ENCODE measurements around the gene PRM1.
A peak's percentile ranks its signal among the peaks of the same experiment; 100 is the strongest.

PRM1 gene

DNA sequence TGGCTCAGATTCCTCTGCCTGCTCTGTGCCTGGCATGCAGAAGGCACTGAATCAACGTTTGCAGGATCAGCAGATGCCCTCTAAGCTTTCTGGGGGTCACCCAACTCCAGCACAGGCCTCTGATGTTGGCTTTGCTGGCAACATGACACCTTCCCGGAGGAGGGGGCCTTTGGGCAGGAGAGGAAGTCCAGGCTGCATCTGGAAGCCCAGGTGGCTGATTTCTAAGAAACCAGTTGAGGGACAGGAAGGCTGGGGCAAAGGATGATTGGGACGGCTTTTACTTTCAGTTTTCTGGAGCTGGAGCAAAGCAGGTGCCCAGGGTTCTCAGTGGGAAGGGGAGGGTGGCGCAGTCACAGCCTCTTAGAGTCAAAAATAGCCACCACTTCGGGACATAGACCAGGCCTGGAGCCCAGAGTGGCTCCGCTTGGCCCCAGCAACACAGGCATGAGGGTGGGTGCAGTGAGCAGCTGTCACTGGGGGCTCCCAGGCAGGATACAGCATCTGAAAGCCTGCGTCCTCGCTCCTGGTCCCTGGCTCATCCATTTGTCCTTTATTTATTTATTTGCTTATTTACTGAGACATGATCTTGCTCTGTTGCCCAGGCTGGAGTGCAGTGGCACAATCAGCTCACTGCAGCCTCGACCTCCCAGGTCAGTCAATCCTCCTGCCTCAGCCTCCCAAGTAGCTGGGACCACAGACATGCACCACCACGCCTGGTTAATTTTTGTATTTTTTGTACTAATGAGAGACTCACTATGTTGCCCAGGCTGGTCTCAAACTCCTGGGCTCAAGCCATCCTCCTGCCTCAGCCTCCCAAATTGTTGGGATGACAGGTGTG, 40.3 kb downstream of the PRM1 start:
- no peak for DNase-seq
- TF ChIP-seq GATA1 (IDR thresholded peaks at IDR 0.05; ENCODE audit: low read depth, low read length) (no peak), POLR2A (IDR thresholded peaks at IDR 0.05; ENCODE audit: low read length) (no peak)

- DNase-seq, result no peak
- TF ChIP-seq POLR2A (IDR thresholded peaks at IDR 0.05; ENCODE audit: low read length) (no peak), GATA1 (IDR thresholded peaks at IDR 0.05; ENCODE audit: low read depth, low read length) (no peak)
Measured at GRCh38 chr16:11239644-11240632, 41.2 kb downstream of the PRM1 start.

DNA sequence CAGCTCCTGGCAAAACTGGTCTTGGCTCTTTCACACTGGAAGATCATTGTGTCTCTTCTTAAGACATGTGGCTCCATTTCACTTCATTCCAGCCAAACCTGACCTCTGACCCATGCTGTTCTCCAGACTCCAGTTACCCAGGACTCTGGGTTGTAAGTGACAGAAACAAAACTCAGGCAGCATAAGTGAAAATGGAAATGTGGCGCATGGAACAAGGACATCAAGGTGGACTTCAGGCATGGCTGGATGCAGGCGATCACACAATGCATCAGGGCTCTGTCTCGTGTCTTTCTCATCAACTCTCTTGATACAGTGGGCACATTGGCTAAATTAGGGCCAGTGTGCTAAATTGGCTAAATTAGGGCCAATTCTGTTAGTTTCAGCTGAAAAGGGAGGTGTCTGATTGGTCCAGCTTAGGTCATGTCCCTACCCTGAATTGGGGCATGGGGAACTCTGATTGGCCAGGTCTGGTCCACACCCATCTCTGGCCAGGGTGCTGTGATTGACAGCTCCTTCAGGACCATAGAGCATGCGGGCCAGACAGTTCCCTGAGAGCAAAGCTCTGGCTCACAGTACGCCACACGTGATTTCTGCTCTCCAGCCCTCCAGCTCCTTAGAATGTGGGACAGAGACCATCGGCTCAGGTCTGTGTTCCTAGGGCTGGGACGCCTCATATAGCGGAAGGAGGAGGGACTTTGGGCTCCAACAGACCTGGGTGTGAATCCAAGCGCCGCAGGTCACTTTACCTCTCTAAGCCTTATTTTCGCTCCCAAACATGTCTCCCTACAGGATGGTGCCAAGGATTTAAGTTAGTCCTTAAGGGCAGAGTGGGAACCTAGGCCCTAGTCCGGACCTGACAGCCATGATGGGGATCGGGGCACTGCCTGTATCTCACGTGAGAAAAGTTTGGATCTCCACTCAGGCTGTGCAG, 42.6 kb downstream of the PRM1 start:
- no peak for TF ChIP-seq POLR2A (IDR thresholded peaks at IDR 0.05; ENCODE audit: low read length)
- no peak for TF ChIP-seq GATA1 (IDR thresholded peaks at IDR 0.05; ENCODE audit: low read depth, low read length)
- DNase-seq, result peak; percentile 15 to 23

GRCh38 chr16:11236461-11237254, 44.5 kb downstream of the PRM1 start:
- DNase-seq, result no peak
- TF ChIP-seq GATA1 (IDR thresholded peaks at IDR 0.05; ENCODE audit: low read depth, low read length), result no peak
- no peak for TF ChIP-seq POLR2A (IDR thresholded peaks at IDR 0.05; ENCODE audit: low read length)

DNA sequence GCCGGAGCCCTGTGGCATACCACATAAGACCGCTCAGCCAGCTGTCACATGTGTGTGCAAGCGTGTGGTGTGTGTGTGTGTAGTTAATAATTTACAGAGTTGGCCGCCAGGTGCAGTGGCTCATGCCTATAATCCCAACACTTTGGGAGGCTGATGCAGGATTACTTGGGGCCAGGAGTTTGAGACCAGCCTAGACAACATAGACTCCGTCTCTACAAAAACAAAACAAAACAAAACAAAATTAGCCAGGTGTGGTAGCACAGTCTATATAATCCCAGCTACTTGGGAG, 45.5 kb downstream of the PRM1 start:
- DNase-seq, result no peak
- TF ChIP-seq POLR2A (IDR thresholded peaks at IDR 0.05; ENCODE audit: low read length) (no peak), GATA1 (IDR thresholded peaks at IDR 0.05; ENCODE audit: low read depth, low read length) (no peak)

GRCh38 chr16:11234884-11235702, 46.0 kb downstream of the PRM1 start:
- no peak for DNase-seq
- TF ChIP-seq POLR2A (IDR thresholded peaks at IDR 0.05; ENCODE audit: low read length) (no peak), GATA1 (IDR thresholded peaks at IDR 0.05; ENCODE audit: low read depth, low read length) (no peak)

GRCh38 chr16:11233727-11234376, 47.3 kb downstream of the PRM1 start:
- peak in 1 of 2 experiments; percentile 25 for DNase-seq

DNA sequence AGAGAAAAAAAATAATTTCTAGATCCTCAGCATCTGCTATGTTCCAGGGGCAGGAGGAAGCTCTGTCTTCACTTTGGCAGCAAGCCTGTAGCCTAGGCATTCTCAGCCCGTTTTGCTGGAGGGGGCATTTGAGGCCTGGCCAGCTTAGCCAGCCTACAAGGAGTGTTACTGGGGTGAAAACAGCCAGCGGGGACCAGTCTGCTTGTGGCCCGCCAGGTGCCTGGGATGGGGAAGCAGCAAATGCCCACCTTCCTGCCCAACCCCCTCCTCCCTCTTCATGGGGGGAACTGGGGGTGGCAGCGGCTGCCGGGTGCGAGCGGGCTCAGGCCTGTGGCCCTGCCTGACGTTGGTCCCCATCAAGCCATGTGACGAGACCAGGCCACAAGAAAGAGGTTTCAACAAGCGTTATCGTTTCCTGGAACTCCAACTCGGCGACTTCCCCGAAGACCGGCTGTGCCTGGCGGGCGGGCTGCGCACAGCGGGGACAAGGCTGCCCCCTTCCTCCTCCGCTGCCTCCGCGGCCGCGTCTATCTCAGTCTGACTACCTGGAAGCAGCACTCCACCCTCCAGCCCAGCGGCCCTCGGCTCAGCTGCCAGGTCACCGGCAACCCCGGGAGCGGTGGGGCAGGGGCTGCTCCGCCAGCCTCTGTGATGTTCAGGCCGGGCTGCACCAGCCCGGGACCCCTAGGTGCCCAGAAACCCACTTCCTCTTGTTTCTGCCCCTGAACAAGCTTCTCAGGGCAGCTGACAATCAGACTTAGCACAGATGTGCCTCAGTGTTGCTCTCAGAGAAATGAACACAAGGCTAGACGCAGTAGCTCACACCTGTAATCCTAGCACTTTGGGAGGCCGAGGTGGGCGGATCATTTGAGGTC, 48.0 kb downstream of the PRM1 start:
- DNase-seq, result peak; percentile 88 to 89
- TF ChIP-seq GATA1 (IDR thresholded peaks at IDR 0.05; ENCODE audit: low read depth, low read length), result no peak
- TF ChIP-seq POLR2A (IDR thresholded peaks at IDR 0.05; ENCODE audit: low read length), result peak; percentile 80

More at GRCh38 chr16:11233727-11234376, 47.3 kb downstream of the PRM1 start:
- TF ChIP-seq GATA1 (IDR thresholded peaks at IDR 0.05; ENCODE audit: low read depth, low read length) (no peak), POLR2A (IDR thresholded peaks at IDR 0.05; ENCODE audit: low read length) (no peak)

- no peak for DNase-seq
- TF ChIP-seq GATA1 (IDR thresholded peaks at IDR 0.05; ENCODE audit: low read depth, low read length) (no peak), POLR2A (IDR thresholded peaks at IDR 0.05; ENCODE audit: low read length) (no peak)
Measured at GRCh38 chr16:11232302-11232851, 48.8 kb downstream of the PRM1 start.

DNA sequence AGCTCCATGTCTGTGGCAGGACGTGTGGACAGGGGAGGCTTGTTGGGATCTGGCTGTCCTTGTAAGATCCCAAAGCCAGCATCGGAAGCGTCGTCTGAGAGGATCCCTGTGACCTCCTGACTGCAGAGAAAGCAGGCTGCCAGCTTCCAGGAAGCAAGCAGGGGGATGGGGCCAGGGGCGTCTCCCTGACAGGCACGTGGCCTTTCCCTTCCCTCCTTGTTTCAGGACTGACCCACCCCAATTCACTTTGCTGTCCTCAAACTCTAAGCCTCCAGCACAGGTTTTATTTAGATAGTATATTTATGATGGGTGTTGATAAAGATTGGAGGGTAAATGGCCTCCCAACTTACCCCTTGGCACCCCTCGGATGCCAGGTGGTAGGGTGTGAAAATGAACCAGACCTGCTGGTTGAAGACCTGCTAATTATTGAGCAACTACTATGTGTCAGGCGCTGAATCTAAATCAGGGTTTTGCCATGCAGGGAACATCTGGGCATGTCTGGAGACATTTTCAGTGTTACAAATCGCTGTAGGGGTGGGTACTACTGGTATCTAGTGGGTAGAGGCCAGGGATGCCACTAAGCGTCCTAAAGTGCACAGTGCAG, 49.7 kb downstream of the PRM1 start:
- no peak for DNase-seq
- TF ChIP-seq POLR2A (IDR thresholded peaks at IDR 0.05; ENCODE audit: low read length) (no peak), GATA1 (IDR thresholded peaks at IDR 0.05; ENCODE audit: low read depth, low read length) (no peak)
